PC-9 (cell line): ENCODE data around the gene R3HCC1L.

Source experiments
- EZH2 ChIP-seq: fragments of 200-600 bp; sonication (generic); IDR thresholded peaks from 2 replicates; pipeline ENCODE4 v1.8.0; 2017; ENCODE audit warnings: antibody characterized with exemption, low read depth
- TF ChIP-seq, protein P1 (sequence below): fragments of 200-600 bp; sonication (generic); conservative IDR thresholded peaks from 2 replicates; pipeline ENCODE4 v1.6.1; 2017; ENCODE audit warnings: mixed run types, antibody characterized with exemption, mild to moderate bottlenecking, moderate library complexity

DNA sequence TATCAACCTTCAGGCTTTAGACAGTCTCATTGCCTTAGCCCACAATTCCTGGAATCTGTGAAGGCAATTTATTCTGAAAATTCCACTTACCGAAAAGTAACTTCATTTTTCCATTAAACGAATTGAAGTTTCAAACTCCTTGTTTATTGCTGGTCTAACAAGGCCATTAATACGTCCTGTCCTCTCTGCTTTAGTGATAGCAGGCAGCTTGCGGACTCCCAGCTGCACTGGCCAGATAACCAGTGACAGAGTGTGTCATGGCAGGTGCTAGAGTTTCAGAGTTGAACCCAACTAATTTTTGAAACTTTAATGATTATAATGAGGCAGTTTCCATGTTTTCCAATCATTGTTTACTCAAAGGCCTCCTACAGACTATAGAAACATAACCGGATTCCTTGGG, 102.4 kb downstream of the R3HCC1L start:
- TF ChIP-seq, protein P1, sequence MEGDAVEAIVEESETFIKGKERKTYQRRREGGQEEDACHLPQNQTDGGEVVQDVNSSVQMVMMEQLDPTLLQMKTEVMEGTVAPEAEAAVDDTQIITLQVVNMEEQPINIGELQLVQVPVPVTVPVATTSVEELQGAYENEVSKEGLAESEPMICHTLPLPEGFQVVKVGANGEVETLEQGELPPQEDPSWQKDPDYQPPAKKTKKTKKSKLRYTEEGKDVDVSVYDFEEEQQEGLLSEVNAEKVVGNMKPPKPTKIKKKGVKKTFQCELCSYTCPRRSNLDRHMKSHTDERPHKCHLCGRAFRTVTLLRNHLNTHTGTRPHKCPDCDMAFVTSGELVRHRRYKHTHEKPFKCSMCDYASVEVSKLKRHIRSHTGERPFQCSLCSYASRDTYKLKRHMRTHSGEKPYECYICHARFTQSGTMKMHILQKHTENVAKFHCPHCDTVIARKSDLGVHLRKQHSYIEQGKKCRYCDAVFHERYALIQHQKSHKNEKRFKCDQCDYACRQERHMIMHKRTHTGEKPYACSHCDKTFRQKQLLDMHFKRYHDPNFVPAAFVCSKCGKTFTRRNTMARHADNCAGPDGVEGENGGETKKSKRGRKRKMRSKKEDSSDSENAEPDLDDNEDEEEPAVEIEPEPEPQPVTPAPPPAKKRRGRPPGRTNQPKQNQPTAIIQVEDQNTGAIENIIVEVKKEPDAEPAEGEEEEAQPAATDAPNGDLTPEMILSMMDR, result no peak
- no peak for TF ChIP-seq EZH2
